NCI-H187 treated with DMSO at 0.1 percent for 48 hours (cell line): ENCODE measurements around the gene LDLRAD4.

Experiments
- DNase-seq: peaks from one replicate; lab custom pipeline; 2025; lab: John Stamatoyannopoulos, UW

Gene LDLRAD4

GRCh38 chr18:13574761-13575160, 356.2 kb downstream of the LDLRAD4 start:
- no peak for DNase-seq

DNA sequence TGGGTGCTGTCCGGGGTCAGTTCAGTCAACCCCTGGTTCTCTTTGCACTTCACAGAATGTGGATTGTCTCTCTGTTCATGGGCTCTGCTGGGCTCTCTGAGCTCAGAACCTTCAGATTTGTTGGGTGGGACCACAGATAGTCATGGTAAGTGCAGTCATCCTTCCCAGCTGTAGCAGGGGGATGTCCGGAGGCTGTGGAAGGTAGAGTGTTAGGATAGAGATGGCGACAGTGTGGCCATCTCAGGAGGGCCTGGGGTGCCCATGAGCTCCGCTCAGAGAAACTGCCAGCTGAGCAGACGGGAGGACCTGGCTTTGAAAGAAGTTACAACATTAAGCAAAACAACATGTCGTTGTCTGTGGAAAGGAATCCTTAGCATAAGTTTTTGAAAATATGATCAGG, 358.0 kb downstream of the LDLRAD4 start:
- no peak for DNase-seq

DNA sequence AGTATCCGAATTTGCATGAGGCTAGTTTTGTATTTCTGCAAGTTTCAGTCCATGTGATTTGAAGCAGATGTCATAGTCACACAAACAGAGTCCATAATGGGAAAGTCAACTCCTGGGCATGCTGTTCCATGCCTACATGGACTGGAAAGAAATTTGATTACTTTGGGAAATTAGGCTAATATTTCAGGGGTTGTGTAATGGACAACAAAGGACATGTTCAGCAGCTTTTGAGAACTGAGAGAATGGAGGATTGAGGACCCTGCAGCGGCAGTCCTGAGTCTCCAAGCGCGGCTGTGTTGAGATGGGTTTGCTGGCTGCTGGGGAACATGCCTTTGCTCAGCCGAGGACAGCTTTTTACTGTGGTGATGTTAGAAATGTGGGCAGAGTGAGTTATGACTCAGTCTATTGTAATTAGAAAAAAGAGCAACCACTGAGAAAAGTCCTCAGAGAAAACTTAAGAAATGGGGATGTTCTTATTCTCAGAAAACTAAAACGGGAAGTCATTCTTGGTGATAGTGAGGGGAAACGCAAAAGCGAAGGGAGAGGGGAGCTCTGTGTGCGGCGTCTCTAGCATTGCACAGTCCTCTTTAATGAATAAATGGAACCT, 358.6 kb downstream of the LDLRAD4 start:
- no peak for DNase-seq

- DNase-seq: no peak
These were observed 359.2 kb downstream of the LDLRAD4 start for GRCh38 chr18:13577781-13578180.

GRCh38 chr18:13578400-13578799, 359.8 kb downstream of the LDLRAD4 start:
- no peak for DNase-seq

GRCh38 chr18:13579874-13580273, 361.3 kb downstream of the LDLRAD4 start:
- DNase-seq: no peak

GRCh38 chr18:13580351-13580750, 361.8 kb downstream of the LDLRAD4 start:
- no peak for DNase-seq

- DNase-seq: no peak
These were observed 362.4 kb downstream of the LDLRAD4 start for GRCh38 chr18:13580991-13581390.

DNA sequence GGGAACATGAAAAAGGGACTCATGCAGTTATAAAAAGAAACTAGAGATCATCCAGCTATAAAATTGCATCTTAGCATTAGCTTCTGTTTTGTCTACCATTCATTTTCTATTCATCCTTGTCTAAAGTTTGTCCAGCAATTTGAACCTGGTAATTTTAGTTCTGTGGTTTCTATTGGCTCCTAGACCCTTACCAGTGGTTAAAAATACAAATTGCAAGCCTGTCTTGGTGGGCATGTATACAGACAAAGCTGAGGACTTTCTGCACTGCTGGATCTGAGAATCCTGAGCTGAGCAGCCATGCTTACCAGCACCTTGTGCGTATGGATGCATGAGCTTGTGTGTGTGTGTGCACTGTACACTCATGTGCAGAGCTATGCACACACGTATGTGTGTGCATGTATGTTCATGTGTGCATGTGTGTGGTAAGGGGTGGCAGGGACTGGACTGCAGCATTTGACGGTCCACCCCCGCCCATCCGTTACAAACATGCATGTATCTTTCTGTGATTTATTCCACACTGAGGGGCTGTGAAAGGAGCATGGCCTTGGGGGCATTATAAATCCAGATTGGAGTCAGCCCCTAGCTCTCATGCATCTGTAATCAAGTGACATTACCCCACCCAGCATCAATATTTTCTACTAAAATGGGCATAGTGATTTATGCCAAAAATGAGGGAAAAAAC, 363.1 kb downstream of the LDLRAD4 start:
- no peak for DNase-seq

DNA sequence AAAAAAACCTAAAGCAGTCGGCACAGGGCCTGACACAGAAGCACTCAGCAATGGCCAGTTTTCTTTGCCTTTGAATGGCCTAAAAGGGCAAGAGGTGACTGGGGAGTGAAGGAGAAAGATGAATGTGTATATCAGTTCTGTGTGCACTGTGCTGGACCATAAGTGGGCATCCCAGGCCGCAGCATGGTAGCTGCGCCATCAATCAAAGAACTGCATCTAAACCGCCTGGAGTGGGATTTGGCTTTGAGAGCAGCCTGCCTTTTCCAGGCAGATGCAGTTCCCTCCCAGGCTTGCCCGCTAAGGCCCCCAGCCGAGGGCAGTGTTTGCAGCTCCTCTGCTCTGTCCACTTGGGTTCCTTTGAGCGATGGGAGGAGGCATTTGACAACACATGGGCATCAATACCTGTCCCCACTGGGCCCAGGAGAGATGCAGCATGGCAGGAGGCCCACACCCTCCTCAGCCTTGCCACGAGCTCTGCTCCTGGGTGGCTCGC, 363.7 kb downstream of the LDLRAD4 start:
- no peak for DNase-seq

- no peak for DNase-seq
These were observed 365.3 kb downstream of the LDLRAD4 start for GRCh38 chr18:13583576-13584550.

GRCh38 chr18:13584825-13585224, 366.3 kb downstream of the LDLRAD4 start:
- DNase-seq: no peak

GRCh38 chr18:13585379-13586153, 367.0 kb downstream of the LDLRAD4 start:
- DNase-seq: no peak

- no peak for DNase-seq
These were observed 368.4 kb downstream of the LDLRAD4 start for GRCh38 chr18:13587001-13587400.

- no peak for DNase-seq
These were observed 368.9 kb downstream of the LDLRAD4 start for GRCh38 chr18:13587477-13587876.

DNA sequence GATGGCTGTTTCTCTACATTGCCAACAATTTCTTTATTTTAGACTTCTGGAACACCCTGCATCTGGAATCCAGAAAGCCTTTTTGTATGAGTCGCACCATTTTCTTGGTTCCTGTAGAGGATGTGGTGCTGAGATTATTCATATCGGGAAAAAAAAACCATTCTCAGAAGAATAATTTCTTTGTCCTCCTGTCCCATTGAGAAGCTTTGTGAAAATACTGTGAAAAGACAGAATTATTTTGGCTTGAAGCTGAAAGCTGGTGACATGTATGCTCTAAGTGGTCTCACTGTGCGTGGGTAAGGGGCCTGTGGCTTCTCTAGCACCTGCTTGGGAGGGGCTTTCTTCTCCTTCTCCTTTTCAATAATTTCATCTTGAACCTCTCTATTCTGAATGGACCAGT, 369.4 kb downstream of the LDLRAD4 start:
- DNase-seq: no peak

DNA sequence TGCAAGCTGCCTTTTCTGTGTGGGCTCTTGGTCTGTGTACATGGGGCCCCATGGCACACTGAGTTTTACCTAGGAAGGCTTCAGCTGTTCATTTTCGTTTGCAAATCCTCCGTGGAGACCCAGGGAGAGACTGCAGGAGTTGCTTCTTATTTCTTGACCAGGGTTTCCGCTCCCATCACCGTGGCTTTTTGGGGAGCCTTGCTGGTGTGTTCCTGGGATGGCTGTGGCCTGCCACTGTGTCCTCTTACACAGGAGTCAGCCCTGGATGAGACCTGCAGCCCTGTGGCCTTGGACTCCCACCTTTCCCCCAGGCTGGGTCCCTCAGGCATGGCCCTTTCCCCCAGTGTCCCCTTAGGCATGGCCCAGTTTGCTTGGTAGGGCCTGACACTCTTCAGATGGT, 370.8 kb downstream of the LDLRAD4 start:
- DNase-seq: no peak

GRCh38 chr18:13589943-13590342, 371.4 kb downstream of the LDLRAD4 start:
- DNase-seq: no peak

DNA sequence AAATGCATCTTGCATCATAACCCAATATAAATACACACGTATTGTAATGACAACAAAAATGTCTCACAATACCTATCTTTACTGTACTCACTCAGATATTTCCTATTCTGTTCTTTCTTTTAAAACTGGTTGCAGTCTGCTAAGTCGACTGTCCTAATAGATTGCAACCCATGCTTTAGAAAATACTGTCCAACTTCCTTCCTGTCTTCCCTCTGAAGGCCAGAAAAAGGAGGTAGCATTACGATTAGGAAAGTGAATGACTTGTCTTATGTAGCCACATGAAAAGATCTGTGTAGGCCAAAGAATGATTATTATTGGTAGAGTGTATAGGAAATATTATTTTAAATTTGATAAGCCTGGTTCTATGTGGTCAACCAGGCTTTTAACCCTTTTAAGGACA, 373.7 kb downstream of the LDLRAD4 start:
- DNase-seq: no peak

- DNase-seq: no peak
These were observed 376.0 kb downstream of the LDLRAD4 start for GRCh38 chr18:13594551-13594950.

DNA sequence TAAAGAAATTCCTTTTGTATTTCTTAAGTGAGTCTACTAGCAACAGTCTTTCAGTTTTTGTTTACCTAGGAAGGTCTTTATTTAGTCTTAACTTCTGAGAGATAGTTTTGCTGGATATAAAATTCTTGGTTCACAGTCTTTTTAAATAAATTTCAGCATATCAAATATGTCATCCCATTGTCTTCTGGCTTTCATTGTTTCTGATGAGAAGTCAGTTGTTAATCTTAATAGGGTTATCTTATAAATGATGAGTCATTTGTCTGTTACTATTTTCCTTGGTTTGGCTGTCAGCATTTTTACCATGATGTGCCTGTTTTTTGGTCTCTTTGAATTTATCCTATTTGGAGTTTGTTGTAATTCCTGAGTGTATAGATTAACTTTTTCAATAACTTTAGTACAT, 378.5 kb downstream of the LDLRAD4 start:
- DNase-seq: no peak

- DNase-seq: no peak
These were observed 380.0 kb downstream of the LDLRAD4 start for GRCh38 chr18:13598591-13598990.
